Measurements from ENCODE around the gene ZNF32. TPM values are rescaled to one million over a fixed set of nuclear protein-coding genes. Genes with fewer than 3 reads are reported as not detected.

The ZNF32 gene
- total and polyA plus RNA-seq, 2 donors (not counting 3 experiments of a cell fraction or from before 2014, with no cell fraction given) = 12.5 to 14.4 TPM

- Histone ChIP-seq H4K20me1 (replicated peaks; ENCODE audit: control insufficient read depth, extremely low read depth, insufficient read depth, low read length) (no peaks in the 10 kb centered on the region), H3K9ac (replicated peaks; ENCODE audit: extremely low read depth, insufficient read depth, low read length) (no peak overlapping the region), H3K9me1 (replicated peaks; ENCODE audit: control insufficient read depth, extremely low read depth, insufficient read depth, low read length) (no peaks in the 10 kb centered on the region), H3K4me2 (ENCODE audit: insufficient read depth, low read length) (no peak overlapping the region), H3K9me3 (replicated peaks; ENCODE audit: control insufficient read depth, insufficient read depth, low read length) (no peaks in the 10 kb centered on the region), H3K4me3 (replicated peaks in 1 of 3; ENCODE audit: insufficient read depth in 1 of 3, low read depth in 1 of 3, low read length in 3 of 3) (no peak overlapping the region), H3K4me1 (ENCODE audit: control insufficient read depth, extremely low read depth, insufficient read depth, low read length) (peaks cover 28% of the 10 kb centered on the region), H3K27me3 (ENCODE audit: control insufficient read depth in 2 of 2, insufficient read depth in 2 of 2, low read length in 2 of 2) (no peaks in the 10 kb centered on the region), H3K27ac (ENCODE audit: insufficient read depth, low read depth, low read length) (peak overlapping the region; percentile 65), H3K79me2 (ENCODE audit: control insufficient read depth, insufficient read depth, low read length) (no peaks in the 10 kb centered on the region), H2AFZ (ENCODE audit: low read depth, low read length) (no peak overlapping the region), H3K36me3 (ENCODE audit: control insufficient read depth in 2 of 2, extremely low read depth in 1 of 2, insufficient read depth in 2 of 2, low read length in 2 of 2) (no peaks in the 10 kb centered on the region)
- ChIA-PET POLR2A (no interaction called here), CTCF (interaction anchor here (7.4 kb wide), 1 partner anchor 692 kb away, joined by 90 read pairs; no protein-coding TSS in a partner anchor)
- FAIRE-seq (no peak), DNase-seq (ENCODE audit: low read depth, low spot score) (no peak)
- dilution Hi-C loops (cut with MboI; ENCODE audit: extremely low pct_ligation_motif_present, low sequenced_read_pairs) = no loop called here
- BruUV-seq (replicated peaks) = no TSS peak
- TF ChIP-seq POLR2A (IDR thresholded peaks at IDR 0.05; ENCODE audit: low read depth, low read length) (no peak), JUN (IDR thresholded peaks at IDR 0.05; ENCODE audit: borderline replicate concordance, insufficient read depth, insufficient read length, low read depth) (no peak), FOS (IDR thresholded peaks at IDR 0.05; ENCODE audit: borderline replicate concordance, insufficient read depth, low read length) (no peak), GATA2 (IDR thresholded peaks at IDR 0.05; ENCODE audit: insufficient read depth, insufficient read length, low read depth, low read length) (no peak), MAX (IDR thresholded peaks at IDR 0.05; ENCODE audit: insufficient read depth, insufficient read length) (no peak), CTCF (IDR thresholded peaks at IDR 0.05; ENCODE audit: extremely low read depth in 1 of 2, insufficient read depth in 1 of 2, low read depth in 1 of 2, low read length in 2 of 2) (no peak)
- intact Hi-C loops (cut with micrococcal nuclease) = loop anchor here (5.0 kb wide), 2 partner anchors 78 to 353 kb away; no protein-coding TSS in a partner anchor
Observed at GRCh38 chr10:43694526-43694925, 45.8 kb upstream of the ZNF32 start.
